BJ (cell line): Measurements from ENCODE around the gene RAB20. TPM values are rescaled to one million over a fixed set of nuclear protein-coding genes. Genes with fewer than 3 reads are reported as not detected.

Experiments
- CTCF ChIA-PET: fragments of 350-600 bp; formaldehyde crosslinking; extraction: SDS; loops from one replicate; lab custom pipeline; 2021; ENCODE audit warnings: antibody characterized with exemption, inconsistent platforms; lab: Yijun Ruan, JAX
- POLR2A ChIA-PET: fragments of 300-600 bp; sonication (Branson Sonifier 250); formaldehyde crosslinking; extraction: SDS; loops from one replicate; lab custom pipeline; 2021; ENCODE audit warnings: antibody characterized with exemption; lab: Charles Lee
- DNase-seq: peaks from one replicate; pipeline ENCODE4 v3.0.0-alpha.2; 2011; ENCODE audit warnings: low read depth
- H3K27me3 ChIP-seq: 2 replicates; pipeline ENCODE4 v1.6.0; 2011; ENCODE audit warnings: low read length; ENCODE audit not compliant: control insufficient read depth, insufficient read depth
- H3K36me3 ChIP-seq: 2 replicates; pipeline ENCODE4 v1.5.1; 2011; ENCODE audit warnings: low read length; ENCODE audit not compliant: control insufficient read depth, insufficient read depth
- H3K4me3 ChIP-seq: 2 replicates; pipeline ENCODE4 v1.5.1; 2011; ENCODE audit warnings: low read depth, mild to moderate bottlenecking, control low read depth, low read length
- CTCF ChIP-seq: IDR thresholded peaks from 2 replicates; pipeline ENCODE4 v1.5.1; 2011; ENCODE audit warnings: low read depth, mild to moderate bottlenecking, control low read depth, inconsistent platforms, low read length, moderate library complexity; ENCODE audit not compliant: insufficient read depth
- polyA plus RNA-seq: library from polyadenylated mRNA; depleted of rRNA; stranded (reverse); fragments of >200 nt; gene quantifications from 2 replicates; pipeline ENCODE4 v1.2.3, GENCODE V29; 2011

The RAB20 gene
- polyA plus RNA-seq, 1 experiment, result 4.9 TPM

- no peaks in the 10 kb centered on the region for H3K27me3 ChIP-seq
- no peak for TF ChIP-seq CTCF
- POLR2A ChIA-PET, result no interaction called here
- CTCF ChIA-PET, result interaction anchor here (1.0 to 1.8 kb wide), 2 partner anchors 8 to 9 kb away, joined by 3 to 4 read pairs; no protein-coding TSS in a partner anchor
- DNase-seq, result no peak
- no peaks in the 10 kb centered on the region for H3K36me3 ChIP-seq
- no peak overlapping the region for H3K4me3 ChIP-seq
Measured at GRCh38 chr13:110600980-110601379, 39.5 kb upstream of the RAB20 start.

DNA sequence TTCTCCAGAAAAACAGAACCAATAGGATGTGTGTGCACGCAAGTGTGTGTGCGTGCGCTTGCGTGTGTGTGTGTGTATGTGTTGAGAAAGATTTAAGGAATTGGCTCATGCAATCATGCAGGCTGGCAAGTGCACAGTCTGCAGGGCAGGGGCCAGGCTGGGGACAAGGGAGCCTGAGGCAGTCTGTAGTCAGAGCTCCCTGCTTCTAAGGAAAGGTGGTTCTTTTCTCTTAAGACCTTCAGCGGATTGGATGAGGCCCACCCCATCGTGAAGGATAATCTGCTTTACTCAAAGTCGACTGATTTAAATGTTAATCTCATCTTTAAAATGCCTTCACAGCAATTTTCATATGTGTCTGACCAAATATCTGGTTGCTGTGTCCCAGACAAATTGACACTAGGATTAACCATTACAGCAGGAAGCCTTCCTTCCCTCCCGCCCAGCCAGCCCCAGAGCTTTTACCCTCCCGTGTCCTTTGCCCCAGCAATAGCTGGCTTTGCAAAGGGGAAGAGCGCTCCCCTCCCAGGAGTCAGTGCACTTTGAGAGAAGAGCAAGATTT, 38.8 kb upstream of the RAB20 start:
- ChIA-PET CTCF (interaction anchor here (1.8 kb wide), 1 partner anchor 9 kb away, joined by 4 read pairs; no protein-coding TSS in a partner anchor), POLR2A (no interaction called here)
- H3K36me3 ChIP-seq, result no peaks in the 10 kb centered on the region
- TF ChIP-seq CTCF, result no peak
- no peaks in the 10 kb centered on the region for H3K27me3 ChIP-seq
- DNase-seq, result no peak
- H3K4me3 ChIP-seq, result no peak overlapping the region

GRCh38 chr13:110597041-110597689, 35.6 kb upstream of the RAB20 start:
- H3K27me3 ChIP-seq, result no peaks in the 10 kb centered on the region
- ChIA-PET POLR2A (interaction anchor here (0.6 to 1.0 kb wide), 2 partner anchors 20 to 318 kb away, joined by 3 read pairs; no protein-coding TSS in a partner anchor), CTCF (interaction anchor here (0.6 to 1.4 kb wide), 3 partner anchors 18 to 225 kb away, joined by 3 to 4 read pairs (median 3); partner anchors contain the start of gene NAXD)
- H3K4me3 ChIP-seq, result no peak overlapping the region
- no peak for DNase-seq
- no peak for TF ChIP-seq CTCF
- no peaks in the 10 kb centered on the region for H3K36me3 ChIP-seq

- ChIA-PET CTCF (interaction anchor here (0.6 to 5.0 kb wide), 23 partner anchors 8 to 466 kb away, joined by 3 to 34 read pairs (median 4); partner anchors contain the start of gene NAXD), POLR2A (no interaction called here)
Measured at GRCh38 chr13:110593430-110594130, 32.1 kb upstream of the RAB20 start.

More at GRCh38 chr13:110593430-110594130, 32.1 kb upstream of the RAB20 start:
- H3K36me3 ChIP-seq, result no peaks in the 10 kb centered on the region
- H3K27me3 ChIP-seq, result 0 out of 2 replicates have a peak, but pooled peaks cover 4% of the 10 kb centered on the region
- no peak overlapping the region for H3K4me3 ChIP-seq
- no peak for DNase-seq
- peak; percentile 60 for TF ChIP-seq CTCF
